Endothelial cell of umbilical vein (primary cell): Measurements from ENCODE around the gene PROKR2.

ENCODE experiments used
- CTCF ChIP-seq, 2 donors: IDR thresholded peaks; 1 replicate in 1 of 2; 2 replicates in 1 of 2; pipeline ENCODE4 v1.5.1; 2011; ENCODE audit warnings: low read length in 2 of 2, mild to moderate bottlenecking in 2 of 2, moderate library complexity in 2 of 2, control low read depth in 1 of 2, inconsistent platforms in 1 of 2, low read depth in 1 of 2; ENCODE audit not compliant: insufficient read depth in 1 of 2; ENCODE audit errors: extremely low read depth in 1 of 2
- EZH2 ChIP-seq: IDR thresholded peaks from 2 replicates; pipeline ENCODE4 v1.6.1; 2012; ENCODE audit warnings: borderline replicate concordance, low read depth, mild to moderate bottlenecking, moderate library complexity, low read length, inconsistent platforms; ENCODE audit not compliant: severe bottlenecking
- FOS ChIP-seq: IDR thresholded peaks from 2 replicates; pipeline ENCODE4 v1.6.1; 2011; ENCODE audit warnings: mild to moderate bottlenecking, low read length, moderate library complexity, borderline replicate concordance; ENCODE audit not compliant: insufficient read depth
- GATA2 ChIP-seq: IDR thresholded peaks from 2 replicates; pipeline ENCODE4 v1.7.0; 2011; ENCODE audit warnings: low read depth, mild to moderate bottlenecking, moderate library complexity, mixed read lengths, low read length; ENCODE audit not compliant: insufficient read length, insufficient read depth
- MAX ChIP-seq: IDR thresholded peaks from 2 replicates; pipeline ENCODE4 v1.6.1; 2011; ENCODE audit not compliant: insufficient read depth, insufficient read length
- MYC ChIP-seq: IDR thresholded peaks from one replicate; pipeline ENCODE4 v1.6.1; 2011; ENCODE audit warnings: mild to moderate bottlenecking, low read depth, low read length
- POLR2A ChIP-seq: IDR thresholded peaks from 2 replicates; pipeline ENCODE4 v1.6.1; 2012; ENCODE audit warnings: low read depth, mild to moderate bottlenecking, control low read depth, low read length
- POLR2AphosphoS5 ChIP-seq: IDR thresholded peaks from 2 replicates; pipeline ENCODE4 v1.6.1; 2012; ENCODE audit warnings: low read depth, mild to moderate bottlenecking, control low read depth, low read length, moderate library complexity; ENCODE audit not compliant: insufficient read depth

GRCh38 chr20:5309971-5310370 lies 6.8 kb downstream of the PROKR2 start:
- TF ChIP-seq CTCF (IDR thresholded peaks at IDR 0.05; ENCODE audit: extremely low read depth in 1 of 2, insufficient read depth in 1 of 2, low read depth in 1 of 2, low read length in 2 of 2) (no peak), POLR2A (no peak), POLR2AphosphoS5 (no peak), MYC (no peak), EZH2 (no peak), MAX (no peak), GATA2 (no peak), FOS (peak; percentile 48)
